GM13977 (cell line): ENCODE measurements around the gene GRB14.

Experiments
- DNase-seq: peaks from one replicate; pipeline ENCODE4 v3.0.0; 2012; ENCODE audit warnings: low spot score
- CTCF ChIP-seq: IDR thresholded peaks from 2 replicates; pipeline ENCODE4 v1.5.1; 2012; ENCODE audit warnings: mild to moderate bottlenecking, control low read depth; ENCODE audit not compliant: insufficient read depth; ENCODE audit errors: extremely low read depth, missing control alignments
- in situ Hi-C: fragments of 300-500 bp; cut with MboI; formaldehyde crosslinking; loops from one replicate; pipeline ENCODE4 v1.12.0; 2022; ENCODE audit warnings: low sequenced_read_pairs, low pct_unique_long_range_greater_than_20kb, mixed read lengths, inconsistent platforms; ENCODE audit not compliant: unreplicated experiment

The GRB14 gene

GRCh38 chr2:164620873-164621763, at the start of gene GRB14:
TSS of gene GRB14 (minus strand) at chr2:164621482. CDS start at chr2:164621309, 173 bp downstream.
- in situ Hi-C loops: no loop called here

GRCh38 chr2:164669291-164669690, 48.0 kb upstream of the GRB14 start:
- DNase-seq: no peak
- in situ Hi-C loops: no loop called here
- TF ChIP-seq CTCF: no peak

More at GRCh38 chr2:164620873-164621763, at the start of gene GRB14:
- no peak for TF ChIP-seq CTCF
- DNase-seq: peak; percentile 28

GRCh38 chr2:164667566-164667965, 46.3 kb upstream of the GRB14 start:
- DNase-seq: no peak
- TF ChIP-seq CTCF: no peak
- in situ Hi-C loops: no loop called here

- TF ChIP-seq CTCF: no peak
- no peak for DNase-seq
- in situ Hi-C loops: no loop called here
These were observed 42.8 kb upstream of the GRB14 start for GRCh38 chr2:164664070-164664469.

GRCh38 chr2:164662868-164663631, 41.8 kb upstream of the GRB14 start:
- no peak for DNase-seq
- in situ Hi-C loops: no loop called here
- TF ChIP-seq CTCF: no peak

- DNase-seq: no peak
- no peak for TF ChIP-seq CTCF
- in situ Hi-C loops: no loop called here
These were observed 40.8 kb upstream of the GRB14 start for GRCh38 chr2:164662066-164662465.
